AG10803 (cell line): Measurements from ENCODE around the gene CT47A1.
"Not testable (repeated sequence)": the region's sequence is repeated elsewhere in the genome, so short reads cannot be mapped to it uniquely, and the experiment has no call there.

Source experiments
- DNase-seq: peaks from one replicate; pipeline ENCODE4 v3.0.0; 2010; ENCODE audit warnings: low read depth
- H3K4me3 ChIP-seq: 2 replicates; pipeline ENCODE4 v1.5.1; 2011; ENCODE audit warnings: mild to moderate bottlenecking, low read length, control low read depth
- CTCF ChIP-seq: conservative IDR thresholded peaks from 2 replicates; pipeline ENCODE4 v1.5.1; 2011; ENCODE audit warnings: mild to moderate bottlenecking, low read length, control low read depth, inconsistent platforms

The CT47A1 gene

GRCh38 chrX:121009764-121010163 lies 24.2 kb upstream of the CT47A1 start:
- no peak overlapping the region for H3K4me3 ChIP-seq
- no peak for TF ChIP-seq CTCF
- no peak for DNase-seq

- H3K4me3 ChIP-seq, result no peak overlapping the region
- DNase-seq, result no peak
- TF ChIP-seq CTCF, result no peak
These were observed 23.4 kb upstream of the CT47A1 start for GRCh38 chrX:121008920-121009319.

GRCh38 chrX:121000589-121000988 lies 15.0 kb upstream of the CT47A1 start:
- no peak overlapping the region for H3K4me3 ChIP-seq
- no peak; the same call in 1 of the 2 replicates for TF ChIP-seq CTCF
- DNase-seq, result no peak

- TF ChIP-seq CTCF, result no peak
- DNase-seq, result no peak
- H3K4me3 ChIP-seq, result no peak overlapping the region
These were observed 13.9 kb upstream of the CT47A1 start for GRCh38 chrX:120999413-120999812.

- DNase-seq, H3K4me3 ChIP-seq: not testable (repeated sequence)
These were observed 29.1 kb downstream of the CT47A1 start, which contains the start of gene CT47A7 for GRCh38 chrX:120956500-120956899. Gene CT47A7 (minus strand): TSS chrX:120956600. CDS start chrX:120956345, 255 bp downstream.
